ENCODE measurements around the gene FSD1L.
A peak's percentile ranks its signal among the peaks of the same experiment; 100 is the strongest.

Gene FSD1L

DNA sequence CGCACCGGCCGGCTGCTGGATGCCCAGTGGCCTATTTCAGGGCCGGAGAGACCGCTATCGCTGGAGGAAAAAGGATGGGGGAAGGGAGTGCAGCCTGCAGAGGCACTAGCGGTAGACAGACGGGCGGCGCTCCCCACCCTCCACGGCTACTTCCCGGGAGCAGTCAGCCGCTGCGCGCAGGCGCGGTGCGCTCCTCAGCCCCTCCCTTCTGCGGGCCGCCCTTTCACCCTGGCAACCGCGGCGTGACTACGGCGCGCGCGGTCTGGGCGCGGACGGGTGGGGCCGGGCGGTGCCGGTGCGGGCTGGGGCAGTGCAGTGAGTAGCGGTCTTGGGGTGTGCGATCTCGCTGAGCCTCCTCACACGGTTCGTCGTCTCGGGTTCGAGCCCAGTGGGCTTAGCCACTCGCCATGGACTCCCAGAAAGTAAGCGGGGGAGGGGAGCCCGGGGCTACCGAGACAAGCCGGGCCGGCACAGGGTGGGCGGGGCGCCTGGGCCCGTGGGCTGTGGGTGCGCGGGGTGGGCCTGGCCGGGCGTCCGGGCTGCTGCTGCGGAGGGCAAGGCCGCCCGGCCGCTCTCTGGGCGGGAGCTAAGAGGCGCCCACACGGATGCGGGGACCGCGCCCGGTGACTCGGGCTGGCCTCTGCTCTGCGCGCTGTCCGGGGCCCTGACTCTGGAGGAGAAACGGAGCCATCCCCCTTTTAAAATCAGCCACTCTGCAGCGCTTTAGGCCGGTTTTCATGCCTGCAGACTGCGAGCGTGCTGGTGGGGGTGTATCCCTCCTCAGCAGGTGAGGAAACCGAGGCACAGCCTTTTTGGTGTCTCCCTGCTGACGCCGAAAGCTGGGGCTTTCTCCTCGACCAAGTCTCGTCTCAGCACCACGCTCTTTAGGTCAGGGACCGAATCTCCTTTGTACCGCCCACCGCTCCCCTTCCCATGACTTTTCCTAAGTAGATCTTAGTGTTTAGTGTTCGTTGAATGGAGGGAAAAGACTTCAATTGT, at the start of gene FSD1L:
Gene FSD1L, plus strand, starts transcription at position 221 of the 999 bp plus-strand sequence. Its CDS starts 187 bp downstream, at position 408.
- peak; percentile 94 for DNase-seq (ENCODE audit: extremely low read depth, insufficient read length)
- Histone ChIP-seq H3K27me3 (replicated peaks; ENCODE audit: control insufficient read depth, insufficient read depth, low read length) (no peaks in the 10 kb centered on the region), H3K4me3 (replicated peaks; ENCODE audit: low read depth, low read length) (peak within 1 kb of the TSS; percentile 86), H3K36me3 (ENCODE audit: control insufficient read depth, insufficient read depth, low read length) (no peaks in the 10 kb centered on the region)
- TF ChIP-seq, protein P1, sequence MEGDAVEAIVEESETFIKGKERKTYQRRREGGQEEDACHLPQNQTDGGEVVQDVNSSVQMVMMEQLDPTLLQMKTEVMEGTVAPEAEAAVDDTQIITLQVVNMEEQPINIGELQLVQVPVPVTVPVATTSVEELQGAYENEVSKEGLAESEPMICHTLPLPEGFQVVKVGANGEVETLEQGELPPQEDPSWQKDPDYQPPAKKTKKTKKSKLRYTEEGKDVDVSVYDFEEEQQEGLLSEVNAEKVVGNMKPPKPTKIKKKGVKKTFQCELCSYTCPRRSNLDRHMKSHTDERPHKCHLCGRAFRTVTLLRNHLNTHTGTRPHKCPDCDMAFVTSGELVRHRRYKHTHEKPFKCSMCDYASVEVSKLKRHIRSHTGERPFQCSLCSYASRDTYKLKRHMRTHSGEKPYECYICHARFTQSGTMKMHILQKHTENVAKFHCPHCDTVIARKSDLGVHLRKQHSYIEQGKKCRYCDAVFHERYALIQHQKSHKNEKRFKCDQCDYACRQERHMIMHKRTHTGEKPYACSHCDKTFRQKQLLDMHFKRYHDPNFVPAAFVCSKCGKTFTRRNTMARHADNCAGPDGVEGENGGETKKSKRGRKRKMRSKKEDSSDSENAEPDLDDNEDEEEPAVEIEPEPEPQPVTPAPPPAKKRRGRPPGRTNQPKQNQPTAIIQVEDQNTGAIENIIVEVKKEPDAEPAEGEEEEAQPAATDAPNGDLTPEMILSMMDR (IDR thresholded peaks at IDR 0.05; ENCODE audit: insufficient read depth, low read length, poor library complexity, severe bottlenecking): peak; percentile 61

DNA sequence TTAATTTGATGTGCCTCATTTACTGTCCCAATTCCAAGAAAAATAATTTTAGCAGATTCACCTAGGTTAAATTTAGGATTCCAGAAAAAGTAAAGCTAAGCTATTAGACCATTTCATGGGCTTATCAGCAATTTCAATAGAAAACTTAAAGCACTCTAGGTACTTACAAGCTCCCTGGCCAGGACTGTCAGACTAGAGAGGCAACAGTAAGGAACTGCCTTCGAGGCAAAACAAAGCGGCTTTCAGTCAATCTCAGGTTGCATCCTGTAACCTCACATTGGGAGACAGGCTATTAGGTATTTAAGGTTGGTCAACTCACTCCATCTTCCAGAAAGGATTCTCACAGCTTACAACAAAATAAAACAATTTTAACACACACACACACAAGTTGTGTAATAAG, 48.7 kb upstream of the FSD1L start:
- TF ChIP-seq, protein P1 (IDR thresholded peaks at IDR 0.05; ENCODE audit: insufficient read depth, low read length, poor library complexity, severe bottlenecking): no peak
- Histone ChIP-seq H3K4me3 (replicated peaks; ENCODE audit: low read depth, low read length) (no peak overlapping the region), H3K27me3 (replicated peaks; ENCODE audit: control insufficient read depth, insufficient read depth, low read length) (no peaks in the 10 kb centered on the region), H3K36me3 (ENCODE audit: control insufficient read depth, insufficient read depth, low read length) (no peaks in the 10 kb centered on the region)
- DNase-seq (ENCODE audit: extremely low read depth, insufficient read length): no peak

DNA sequence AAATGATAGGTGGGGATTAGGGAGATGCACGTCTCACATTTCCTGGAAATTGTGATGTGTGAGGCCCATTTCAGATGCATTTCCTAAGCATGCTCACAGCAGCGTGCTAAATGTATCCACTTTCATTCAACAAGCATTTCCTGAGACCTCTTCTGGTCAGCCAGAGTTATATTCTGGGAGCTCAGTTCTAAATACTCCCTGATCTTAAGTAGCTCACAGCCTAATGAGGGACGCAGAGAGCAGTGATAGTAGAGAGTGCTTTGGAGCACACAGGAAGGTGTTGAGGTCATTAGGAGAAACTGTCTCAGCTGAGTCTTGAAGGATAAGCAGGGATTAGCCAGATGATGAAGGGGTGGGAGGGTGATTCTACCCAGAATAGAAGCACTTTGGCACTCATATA, 46.2 kb upstream of the FSD1L start:
- no peak for DNase-seq (ENCODE audit: extremely low read depth, insufficient read length)
- Histone ChIP-seq H3K4me3 (replicated peaks; ENCODE audit: low read depth, low read length) (no peak overlapping the region), H3K27me3 (replicated peaks; ENCODE audit: control insufficient read depth, insufficient read depth, low read length) (no peaks in the 10 kb centered on the region), H3K36me3 (ENCODE audit: control insufficient read depth, insufficient read depth, low read length) (no peaks in the 10 kb centered on the region)
- TF ChIP-seq, protein P1 (IDR thresholded peaks at IDR 0.05; ENCODE audit: insufficient read depth, low read length, poor library complexity, severe bottlenecking): no peak

DNA sequence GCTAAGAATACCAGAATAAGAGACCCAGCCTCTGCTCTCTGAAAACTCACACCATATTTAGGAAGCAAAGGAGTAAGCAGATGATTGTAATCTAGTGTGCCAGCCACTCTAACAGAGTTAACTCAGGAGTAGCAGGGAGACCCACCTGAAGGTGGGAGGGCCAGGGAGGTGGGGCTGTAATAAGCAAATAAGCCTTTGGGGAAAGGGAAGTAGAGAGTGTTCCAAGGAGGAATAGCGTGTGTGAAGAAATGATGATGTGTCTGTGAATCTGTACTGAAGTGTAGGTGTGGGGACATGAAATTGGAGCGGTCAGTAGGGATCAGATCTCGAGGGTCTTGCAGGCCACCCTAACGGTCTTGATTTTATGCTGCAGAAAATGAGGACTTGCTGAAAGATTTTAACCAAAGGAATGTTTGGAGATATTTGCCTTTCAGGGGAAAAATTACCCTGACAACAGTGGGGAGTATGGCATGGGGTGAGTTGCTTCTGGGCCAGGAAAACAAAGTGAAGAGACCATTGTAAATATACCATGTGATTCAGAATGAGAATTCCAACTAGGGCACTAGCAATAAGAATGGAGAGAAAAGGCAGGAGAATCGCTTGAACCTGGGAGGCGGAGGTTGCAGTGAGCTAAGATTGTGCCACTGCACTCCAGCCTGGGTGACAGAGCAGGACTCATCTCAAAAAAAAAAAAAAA, 44.1 kb upstream of the FSD1L start:
- H3K27me3 ChIP-seq (replicated peaks; ENCODE audit: control insufficient read depth, insufficient read depth, low read length): no peaks in the 10 kb centered on the region
- TF ChIP-seq, protein P1 (IDR thresholded peaks at IDR 0.05; ENCODE audit: insufficient read depth, low read length, poor library complexity, severe bottlenecking): no peak
- H3K36me3 ChIP-seq (ENCODE audit: control insufficient read depth, insufficient read depth, low read length): no peaks in the 10 kb centered on the region
- no peak for DNase-seq (ENCODE audit: extremely low read depth, insufficient read length)
- no peak overlapping the region for H3K4me3 ChIP-seq (replicated peaks; ENCODE audit: low read depth, low read length)

DNA sequence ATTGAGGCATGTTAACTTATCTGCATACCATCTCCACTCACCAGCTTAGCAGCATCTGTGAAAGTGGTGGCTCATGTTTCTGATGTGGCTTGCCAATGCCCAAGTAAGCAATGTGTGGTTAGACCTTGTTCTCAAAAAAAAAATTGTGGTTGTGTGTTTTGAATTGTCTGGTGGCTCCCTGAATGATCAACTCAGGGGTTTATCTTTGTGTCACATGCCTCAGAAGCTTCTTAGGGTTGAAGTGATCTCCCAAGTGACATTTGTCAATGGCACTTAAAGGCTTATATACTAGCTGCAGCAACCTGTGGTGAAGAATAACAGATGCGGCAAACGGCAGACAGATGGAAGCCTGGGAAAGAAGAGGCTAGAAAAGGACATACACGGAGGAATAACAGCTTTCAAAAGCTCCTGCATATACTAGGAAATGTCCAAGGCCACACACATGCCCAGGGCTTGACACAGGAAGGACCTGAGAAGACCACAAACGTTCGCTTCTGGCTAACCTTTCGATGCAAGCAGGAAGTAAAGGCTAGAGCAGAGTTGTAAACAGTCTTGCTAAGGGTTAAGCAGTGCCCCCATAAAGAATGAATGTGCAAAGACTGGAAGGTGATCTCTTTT, 42.2 kb upstream of the FSD1L start:
- Histone ChIP-seq H3K27me3 (replicated peaks; ENCODE audit: control insufficient read depth, insufficient read depth, low read length) (no peaks in the 10 kb centered on the region), H3K4me3 (replicated peaks; ENCODE audit: low read depth, low read length) (no peak overlapping the region), H3K36me3 (ENCODE audit: control insufficient read depth, insufficient read depth, low read length) (no peaks in the 10 kb centered on the region)
- TF ChIP-seq, protein P1 (IDR thresholded peaks at IDR 0.05; ENCODE audit: insufficient read depth, low read length, poor library complexity, severe bottlenecking): no peak
- DNase-seq (ENCODE audit: extremely low read depth, insufficient read length): peak; percentile 29
